ENCODE measurements around the gene TRPC5OS.

Gene TRPC5OS

GRCh38 chrX:111880735-111881134, 4.8 kb downstream of the TRPC5OS start:
- Histone ChIP-seq H3K36me3 (ENCODE audit: control insufficient read depth in 2 of 2, insufficient read depth in 1 of 2, low read length in 2 of 2) (no peaks in the 10 kb centered on the region), H3K4me3 (ENCODE audit: low read depth, low read length) (no peak overlapping the region), H3K4me1 (ENCODE audit: control insufficient read depth, insufficient read depth, low read length) (no peaks in the 10 kb centered on the region), H3K27ac (ENCODE audit: extremely low read depth, low read depth, low read length) (no peak overlapping the region), H3K9me3 (ENCODE audit: control insufficient read depth, insufficient read depth, low read depth, low read length) (no peaks in the 10 kb centered on the region; the same call in 1 of the 2 replicates)
- ChIA-PET POLR2A (no interaction called here), CTCF (interaction anchor here (1.0 to 1.3 kb wide), 2 partner anchors 11 to 488 kb away, joined by 3 to 4 read pairs; no protein-coding TSS in a partner anchor)
- TF ChIP-seq ZNF138 (tag by site-specific recombination; IDR thresholded peaks at IDR 0.05; ENCODE audit: borderline replicate concordance) (no peak), ZBTB8A (tag by site-specific recombination; IDR thresholded peaks at IDR 0.05) (no peak), ZNF514 (tag by site-specific recombination; IDR thresholded peaks at IDR 0.05) (no peak), TCF7L2 (IDR thresholded peaks at IDR 0.05; ENCODE audit: borderline replicate concordance, low read depth, low read length) (no peak), ZNF248 (tag by site-specific recombination; IDR thresholded peaks at IDR 0.05) (no peak), ZFHX2 (tag by site-specific recombination; conservative IDR thresholded peaks at IDR 0.05) (no peak), ZNF184 (tag by site-specific recombination; IDR thresholded peaks at IDR 0.05) (no peak), ZNF585B (tag by site-specific recombination; IDR thresholded peaks at IDR 0.05) (no peak), SETDB1 (IDR thresholded peaks at IDR 0.05; ENCODE audit: insufficient read length, low read length) (no peak)
- TF ChIP-seq, protein P1, sequence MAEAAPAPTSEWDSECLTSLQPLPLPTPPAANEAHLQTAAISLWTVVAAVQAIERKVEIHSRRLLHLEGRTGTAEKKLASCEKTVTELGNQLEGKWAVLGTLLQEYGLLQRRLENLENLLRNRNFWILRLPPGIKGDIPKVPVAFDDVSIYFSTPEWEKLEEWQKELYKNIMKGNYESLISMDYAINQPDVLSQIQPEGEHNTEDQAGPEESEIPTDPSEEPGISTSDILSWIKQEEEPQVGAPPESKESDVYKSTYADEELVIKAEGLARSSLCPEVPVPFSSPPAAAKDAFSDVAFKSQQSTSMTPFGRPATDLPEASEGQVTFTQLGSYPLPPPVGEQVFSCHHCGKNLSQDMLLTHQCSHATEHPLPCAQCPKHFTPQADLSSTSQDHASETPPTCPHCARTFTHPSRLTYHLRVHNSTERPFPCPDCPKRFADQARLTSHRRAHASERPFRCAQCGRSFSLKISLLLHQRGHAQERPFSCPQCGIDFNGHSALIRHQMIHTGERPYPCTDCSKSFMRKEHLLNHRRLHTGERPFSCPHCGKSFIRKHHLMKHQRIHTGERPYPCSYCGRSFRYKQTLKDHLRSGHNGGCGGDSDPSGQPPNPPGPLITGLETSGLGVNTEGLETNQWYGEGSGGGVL (tag by site-specific recombination; IDR thresholded peaks at IDR 0.05): no peak

DNA sequence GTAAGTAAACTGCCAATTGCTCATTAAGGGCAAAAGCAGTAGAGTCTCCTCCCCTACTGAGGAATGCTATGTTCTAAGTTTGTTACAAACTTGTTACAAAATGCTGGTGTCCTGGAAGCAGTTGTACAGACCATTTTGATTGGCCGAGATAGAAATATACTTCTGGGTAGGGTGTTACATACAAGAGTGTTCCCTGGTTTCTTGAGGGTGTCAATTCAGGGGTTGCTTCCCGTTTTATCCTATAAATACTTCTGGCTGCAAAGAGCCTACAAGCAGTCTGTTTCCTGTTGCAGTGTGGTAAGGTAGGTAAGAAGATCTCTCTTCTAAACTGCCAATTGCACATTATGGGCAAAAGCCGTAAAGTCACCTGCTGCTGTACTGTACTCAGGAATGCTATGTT, 5.7 kb downstream of the TRPC5OS start:
- ChIA-PET CTCF (interaction anchor here (1.3 kb wide), 1 partner anchor 487 kb away, joined by 3 read pairs; no protein-coding TSS in a partner anchor), POLR2A (no interaction called here)
- Histone ChIP-seq H3K4me3 (ENCODE audit: low read depth, low read length) (no peak overlapping the region), H3K36me3 (ENCODE audit: control insufficient read depth in 2 of 2, insufficient read depth in 1 of 2, low read length in 2 of 2) (no peaks in the 10 kb centered on the region), H3K27ac (ENCODE audit: extremely low read depth, low read depth, low read length) (no peak overlapping the region), H3K4me1 (ENCODE audit: control insufficient read depth, insufficient read depth, low read length) (no peaks in the 10 kb centered on the region), H3K9me3 (ENCODE audit: control insufficient read depth, insufficient read depth, low read depth, low read length) (no peaks in the 10 kb centered on the region; the same call in 1 of the 2 replicates)
- TF ChIP-seq GLI4 (tag by site-specific recombination; IDR thresholded peaks at IDR 0.05) (no peak), GLIS1 (tag by site-specific recombination; IDR thresholded peaks at IDR 0.05) (no peak), ZBTB48 (tag by site-specific recombination; IDR thresholded peaks at IDR 0.05) (no peak), ZNF561 (tag by site-specific recombination; IDR thresholded peaks at IDR 0.05; ENCODE audit: borderline replicate concordance) (no peak)

DNA sequence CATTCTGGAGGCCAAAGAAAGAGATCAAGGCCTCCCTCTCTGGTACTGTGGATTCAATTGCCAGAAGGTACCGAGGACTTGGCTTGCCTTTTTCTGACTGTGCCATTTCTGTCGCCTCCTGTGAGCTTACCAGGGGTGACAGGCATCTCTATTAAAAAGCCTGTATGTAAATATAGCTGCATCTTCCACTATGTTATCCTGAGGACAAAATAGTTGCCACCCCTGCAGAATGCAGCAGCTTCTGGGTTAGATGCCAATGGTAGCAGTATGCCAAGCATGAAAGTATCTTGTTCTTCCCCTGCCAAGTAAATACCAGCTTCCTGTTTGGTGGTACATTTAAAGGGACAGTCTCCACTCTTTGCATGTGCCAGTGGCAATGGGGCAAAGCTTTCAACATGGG, 10.7 kb downstream of the TRPC5OS start:
- Histone ChIP-seq H3K9me3 (ENCODE audit: control insufficient read depth, insufficient read depth, low read depth, low read length) (no peaks in the 10 kb centered on the region), H3K4me3 (ENCODE audit: low read depth, low read length) (no peak overlapping the region), H3K36me3 (ENCODE audit: control insufficient read depth in 2 of 2, insufficient read depth in 1 of 2, low read length in 2 of 2) (no peaks in the 10 kb centered on the region), H3K4me1 (ENCODE audit: control insufficient read depth, insufficient read depth, low read length) (no peaks in the 10 kb centered on the region), H3K27ac (ENCODE audit: extremely low read depth, low read depth, low read length) (no peak overlapping the region)
- CTCF ChIA-PET: interaction anchor here (1.2 kb wide), 1 partner anchor 14 kb away, joined by 4 read pairs; no protein-coding TSS in a partner anchor
- TF ChIP-seq ZNF501 (tag by site-specific recombination; IDR thresholded peaks at IDR 0.05): no peak
- no peak for TF ChIP-seq ZNF791 (tag by site-specific recombination; IDR thresholded peaks at IDR 0.05)
- POLR2A ChIA-PET: no interaction called here

GRCh38 chrX:111888600-111888999, 12.6 kb downstream of the TRPC5OS start:
- Histone ChIP-seq H3K4me3 (ENCODE audit: low read depth, low read length) (no peak overlapping the region), H3K27ac (ENCODE audit: extremely low read depth, low read depth, low read length) (no peak overlapping the region), H3K36me3 (ENCODE audit: control insufficient read depth in 2 of 2, insufficient read depth in 1 of 2, low read length in 2 of 2) (no peaks in the 10 kb centered on the region), H3K4me1 (ENCODE audit: control insufficient read depth, insufficient read depth, low read length) (no peaks in the 10 kb centered on the region), H3K9me3 (ENCODE audit: control insufficient read depth, insufficient read depth, low read depth, low read length) (no peaks in the 10 kb centered on the region)
- ChIA-PET POLR2A (no interaction called here), CTCF (interaction anchor here (0.6 kb wide), 1 partner anchor 9 kb away, joined by 3 read pairs; no protein-coding TSS in a partner anchor)
- no peak for TF ChIP-seq BCL11B (tag by site-specific recombination; IDR thresholded peaks at IDR 0.05; ENCODE audit: low read depth)
- no peak for TF ChIP-seq ZFP41 (tag by site-specific recombination; IDR thresholded peaks at IDR 0.05; ENCODE audit: borderline replicate concordance)
- no peak for TF ChIP-seq ZNF701 (tag by site-specific recombination; IDR thresholded peaks at IDR 0.05)
- TF ChIP-seq, protein P2, sequence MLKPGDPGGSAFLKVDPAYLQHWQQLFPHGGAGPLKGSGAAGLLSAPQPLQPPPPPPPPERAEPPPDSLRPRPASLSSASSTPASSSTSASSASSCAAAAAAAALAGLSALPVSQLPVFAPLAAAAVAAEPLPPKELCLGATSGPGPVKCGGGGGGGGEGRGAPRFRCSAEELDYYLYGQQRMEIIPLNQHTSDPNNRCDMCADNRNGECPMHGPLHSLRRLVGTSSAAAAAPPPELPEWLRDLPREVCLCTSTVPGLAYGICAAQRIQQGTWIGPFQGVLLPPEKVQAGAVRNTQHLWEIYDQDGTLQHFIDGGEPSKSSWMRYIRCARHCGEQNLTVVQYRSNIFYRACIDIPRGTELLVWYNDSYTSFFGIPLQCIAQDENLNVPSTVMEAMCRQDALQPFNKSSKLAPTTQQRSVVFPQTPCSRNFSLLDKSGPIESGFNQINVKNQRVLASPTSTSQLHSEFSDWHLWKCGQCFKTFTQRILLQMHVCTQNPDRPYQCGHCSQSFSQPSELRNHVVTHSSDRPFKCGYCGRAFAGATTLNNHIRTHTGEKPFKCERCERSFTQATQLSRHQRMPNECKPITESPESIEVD (tag by site-specific recombination; IDR thresholded peaks at IDR 0.05): no peak
- TF ChIP-seq REST (tag by site-specific recombination; IDR thresholded peaks at IDR 0.05): no peak
- TF ChIP-seq, protein P3, sequence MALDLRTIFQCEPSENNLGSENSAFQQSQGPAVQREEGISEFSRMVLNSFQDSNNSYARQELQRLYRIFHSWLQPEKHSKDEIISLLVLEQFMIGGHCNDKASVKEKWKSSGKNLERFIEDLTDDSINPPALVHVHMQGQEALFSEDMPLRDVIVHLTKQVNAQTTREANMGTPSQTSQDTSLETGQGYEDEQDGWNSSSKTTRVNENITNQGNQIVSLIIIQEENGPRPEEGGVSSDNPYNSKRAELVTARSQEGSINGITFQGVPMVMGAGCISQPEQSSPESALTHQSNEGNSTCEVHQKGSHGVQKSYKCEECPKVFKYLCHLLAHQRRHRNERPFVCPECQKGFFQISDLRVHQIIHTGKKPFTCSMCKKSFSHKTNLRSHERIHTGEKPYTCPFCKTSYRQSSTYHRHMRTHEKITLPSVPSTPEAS (tag by site-specific recombination; IDR thresholded peaks at IDR 0.05): no peak

Measured in HEK293 (cell line).